Keratinocyte (primary cell): Measurements from ENCODE around the gene OR2L3. TPM values are rescaled to one million over a fixed set of nuclear protein-coding genes. Genes with fewer than 3 reads are reported as not detected.

Source experiments
- DNase-seq: peaks from one replicate; pipeline ENCODE4 v3.0.0-alpha.2; 2011; ENCODE audit warnings: low read depth, missing footprints, low spot score
- FAIRE-seq: peaks from 2 replicates; lab custom pipeline; 2011; peaks lifted over from hg19 to GRCh38; lab: Jason Lieb, UNC
- H2AFZ ChIP-seq: 2 replicates; pipeline ENCODE4 v1.6.0; 2012; ENCODE audit warnings: low read length, control low read depth, inconsistent platforms; ENCODE audit not compliant: control insufficient read depth
- H3K27ac ChIP-seq: 2 replicates; pipeline ENCODE4 v1.5.1; 2011; ENCODE audit warnings: low read length; ENCODE audit not compliant: control insufficient read depth, insufficient read depth
- H3K27me3 ChIP-seq: 3 replicates; pipeline ENCODE4 v1.6.0; 2011; ENCODE audit warnings: low read length; ENCODE audit not compliant: control insufficient read depth, insufficient read depth; ENCODE audit errors: extremely low read depth
- H3K36me3 ChIP-seq, 2 experiments: 2 replicates in 1 of 2; 3 replicates in 1 of 2; pipeline ENCODE4 v1.5.1; 2011; ENCODE audit warnings: low read length in 2 of 2, mild to moderate bottlenecking in 1 of 2; ENCODE audit not compliant: control insufficient read depth in 2 of 2, insufficient read depth in 2 of 2; ENCODE audit errors: extremely low read depth in 1 of 2
- H3K4me1 ChIP-seq: 3 replicates; pipeline ENCODE4 v1.5.1; 2011; ENCODE audit warnings: low read length; ENCODE audit not compliant: control insufficient read depth, insufficient read depth; ENCODE audit errors: extremely low read depth
- H3K4me2 ChIP-seq: 3 replicates; pipeline ENCODE4 v1.6.0; 2011; ENCODE audit warnings: low read depth, low read length; ENCODE audit not compliant: control insufficient read depth, insufficient read depth; ENCODE audit errors: extremely low read depth
- H3K4me3 ChIP-seq, 3 experiments: fragments of 200-600 bp in 1 of 3; sonication (generic) in 1 of 3; 2 replicates in 2 of 3; 3 replicates in 1 of 3; pipeline ENCODE4 v1.5.1; 2011 to 2016; ENCODE audit warnings: low read length in 3 of 3, mild to moderate bottlenecking in 3 of 3, control low read depth in 2 of 3, inconsistent platforms in 1 of 3, low read depth in 1 of 3, mixed read lengths in 1 of 3, mixed run types in 1 of 3, moderate library complexity in 1 of 3; ENCODE audit not compliant: control insufficient read depth in 2 of 3, insufficient read depth in 2 of 3; ENCODE audit errors: extremely low read depth in 1 of 3
- H3K79me2 ChIP-seq: 2 replicates; pipeline ENCODE4 v1.6.0; 2012; ENCODE audit warnings: low read length; ENCODE audit not compliant: control insufficient read depth, insufficient read depth
- H3K9ac ChIP-seq: 3 replicates; pipeline ENCODE4 v1.6.0; 2011; ENCODE audit warnings: low read length; ENCODE audit not compliant: control insufficient read depth, insufficient read depth; ENCODE audit errors: extremely low read depth
- H3K9me1 ChIP-seq: 3 replicates; pipeline ENCODE4 v1.6.0; 2011; ENCODE audit warnings: low read length; ENCODE audit not compliant: control insufficient read depth, insufficient read depth; ENCODE audit errors: extremely low read depth
- H3K9me3 ChIP-seq: 2 replicates; pipeline ENCODE4 v1.5.1; 2012; ENCODE audit warnings: low read depth, low read length; ENCODE audit not compliant: control insufficient read depth
- H4K20me1 ChIP-seq: 3 replicates; pipeline ENCODE4 v1.6.0; 2011; ENCODE audit warnings: low read length; ENCODE audit not compliant: control insufficient read depth, insufficient read depth; ENCODE audit errors: extremely low read depth
- EZH2 ChIP-seq: IDR thresholded peaks from one replicate; pipeline ENCODE4 v1.6.1; 2012; ENCODE audit warnings: inconsistent platforms, mild to moderate bottlenecking, low read length, moderate library complexity
- dilution Hi-C: fragments of 300-500 bp; cut with MboI; formaldehyde crosslinking; loops from one replicate; pipeline ENCODE4 v1.7.0; 2020; ENCODE audit warnings: low sequenced_read_pairs; ENCODE audit not compliant: extremely low pct_ligation_motif_present
- polyA minus RNA-seq, 3 experiments: library from RNA; depleted of rRNA, polyadenylated mRNA; stranded (reverse); fragments of >200 nt; gene quantifications; 1 replicate in 1 of 3; 2 replicates in 1 of 3; 3 replicates in 1 of 3; pipeline ENCODE4 v1.2.3, GENCODE V29; 2011
- polyA plus RNA-seq, 5 experiments: library from polyadenylated mRNA; depleted of rRNA in 3 of 5; stranded (reverse) in 3 of 5; stranded (forward) in 1 of 5; unstranded in 1 of 5; fragments of >200 nt; gene quantifications; 1 replicate in 1 of 5; 2 replicates in 3 of 5; 3 replicates in 1 of 5; pipeline versions ENCODE4 v1.2.1 to v1.2.3, GENCODE V29; 2011 to 2012; ENCODE audit warnings: missing spikeins in 2 of 5, low read depth in 1 of 5, low replicate concordance in 1 of 5
- TF ChIP-seq, protein P1 (sequence below), 3 experiments: IDR thresholded peaks in 1 of 3; conservative IDR thresholded peaks in 1 of 3; optimal IDR thresholded peaks in 1 of 3; 2 replicates in 2 of 3; 3 replicates in 1 of 3; pipeline versions ENCODE3 to v1.5.1; 2011; ENCODE audit warnings: low read length in 3 of 3, mild to moderate bottlenecking in 3 of 3, moderate library complexity in 2 of 3, control low read depth in 1 of 3, inconsistent platforms in 1 of 3; ENCODE audit not compliant: insufficient read depth in 2 of 3; ENCODE audit errors: extremely low read depth in 1 of 3

The OR2L3 gene
- not detected in 3 replicates for polyA plus RNA-seq
- not detected for polyA plus RNA-seq (2011; ENCODE audit: low read depth)
- not detected in 2 replicates for polyA plus RNA-seq (2011; cell fraction: cytosol; rRNA removed)
- not detected in 2 replicates for polyA plus RNA-seq (2011; cell fraction: nucleus; rRNA removed)
- not detected in 2 replicates for polyA plus RNA-seq (2012; ENCODE audit: low replicate concordance)
- 0.10 TPM in 1 of 3 replicates, not detected in the others for polyA minus RNA-seq
- polyA minus RNA-seq (2011; cell fraction: cytosol; rRNA and poly(A)+ RNA removed): not detected
- polyA minus RNA-seq (2011; cell fraction: nucleus; rRNA and poly(A)+ RNA removed): not detected in 2 replicates

GRCh38 chr1:248046536-248046935 is at the start of gene OR2L3:
TSS of gene OR2L3 (plus strand) at chr1:248046836. CDS start at chr1:248060682, 13,846 bp downstream.
- no peaks in the 10 kb centered on the region for H3K9me1 ChIP-seq
- DNase-seq: no peak
- dilution Hi-C loops: no loop called here
- no peaks in the 10 kb centered on the region for H3K9me3 ChIP-seq
- TF ChIP-seq EZH2: no peak
- TF ChIP-seq, protein P1, sequence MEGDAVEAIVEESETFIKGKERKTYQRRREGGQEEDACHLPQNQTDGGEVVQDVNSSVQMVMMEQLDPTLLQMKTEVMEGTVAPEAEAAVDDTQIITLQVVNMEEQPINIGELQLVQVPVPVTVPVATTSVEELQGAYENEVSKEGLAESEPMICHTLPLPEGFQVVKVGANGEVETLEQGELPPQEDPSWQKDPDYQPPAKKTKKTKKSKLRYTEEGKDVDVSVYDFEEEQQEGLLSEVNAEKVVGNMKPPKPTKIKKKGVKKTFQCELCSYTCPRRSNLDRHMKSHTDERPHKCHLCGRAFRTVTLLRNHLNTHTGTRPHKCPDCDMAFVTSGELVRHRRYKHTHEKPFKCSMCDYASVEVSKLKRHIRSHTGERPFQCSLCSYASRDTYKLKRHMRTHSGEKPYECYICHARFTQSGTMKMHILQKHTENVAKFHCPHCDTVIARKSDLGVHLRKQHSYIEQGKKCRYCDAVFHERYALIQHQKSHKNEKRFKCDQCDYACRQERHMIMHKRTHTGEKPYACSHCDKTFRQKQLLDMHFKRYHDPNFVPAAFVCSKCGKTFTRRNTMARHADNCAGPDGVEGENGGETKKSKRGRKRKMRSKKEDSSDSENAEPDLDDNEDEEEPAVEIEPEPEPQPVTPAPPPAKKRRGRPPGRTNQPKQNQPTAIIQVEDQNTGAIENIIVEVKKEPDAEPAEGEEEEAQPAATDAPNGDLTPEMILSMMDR (optimal IDR thresholded peaks at IDR 0.05 in 1 of 3, IDR thresholded peaks at IDR 0.05 in 1 of 3, conservative IDR thresholded peaks at IDR 0.05 in 1 of 3; ENCODE audit: extremely low read depth in 1 of 3, insufficient read depth in 2 of 3, low read length in 3 of 3): no peak
- no peaks in the 10 kb centered on the region for H3K4me1 ChIP-seq
- no peaks in the 10 kb centered on the region for H3K36me3 ChIP-seq
- H3K4me3 ChIP-seq: no peak within 1 kb of the TSS
- no peak within 1 kb of the TSS for H3K27ac ChIP-seq
- H3K4me2 ChIP-seq: no peak within 1 kb of the TSS
- no peaks in the 10 kb centered on the region for H3K79me2 ChIP-seq
- no peaks in the 10 kb centered on the region for H4K20me1 ChIP-seq
- H2AFZ ChIP-seq: no peak within 1 kb of the TSS
- FAIRE-seq: no peak
- H3K27me3 ChIP-seq: no peaks in the 10 kb centered on the region
- no peak within 1 kb of the TSS for H3K9ac ChIP-seq

- H3K79me2 ChIP-seq: no peaks in the 10 kb centered on the region
- no peaks in the 10 kb centered on the region for H4K20me1 ChIP-seq
- no peak overlapping the region for H3K4me2 ChIP-seq
- no peaks in the 10 kb centered on the region for H3K4me1 ChIP-seq
- no peak overlapping the region for H2AFZ ChIP-seq
- no peak overlapping the region for H3K4me3 ChIP-seq
- no peaks in the 10 kb centered on the region for H3K9me1 ChIP-seq
- no peak for DNase-seq
- H3K27ac ChIP-seq: no peak overlapping the region
- H3K27me3 ChIP-seq: no peaks in the 10 kb centered on the region
- no peaks in the 10 kb centered on the region for H3K36me3 ChIP-seq
- dilution Hi-C loops: no loop called here
- H3K9me3 ChIP-seq: no peaks in the 10 kb centered on the region
- no peak overlapping the region for H3K9ac ChIP-seq
- no peak for FAIRE-seq
- TF ChIP-seq EZH2: no peak
- TF ChIP-seq, protein P1 (optimal IDR thresholded peaks at IDR 0.05 in 1 of 3, IDR thresholded peaks at IDR 0.05 in 1 of 3, conservative IDR thresholded peaks at IDR 0.05 in 1 of 3; ENCODE audit: extremely low read depth in 1 of 3, insufficient read depth in 2 of 3, low read length in 3 of 3): no peak
These were observed 47.8 kb upstream of the OR2L3 start for GRCh38 chr1:247998811-247999210.
